ENCODE results near the gene SLC2A5.

GRCh38 chr1:9016455-9016854 lies 53.0 kb downstream of the SLC2A5 start:
- TF ChIP-seq CTCF (conservative IDR thresholded peaks at IDR 0.05) = no peak
- TF ChIP-seq EZH2 (IDR thresholded peaks at IDR 0.05; ENCODE audit: low read depth) = no peak

Data from PC-9 (cell line).